C1 segment of cervical spinal cord (tissue), 14 donors: Measurements from ENCODE around the gene PMF1.
"Not testable (repeated sequence)": the region's sequence is repeated elsewhere in the genome, so short reads cannot be mapped to it uniquely, and the experiment has no call there.

ENCODE experiments used
- DNase-seq, 14 donors: peaks; one replicate each; lab custom pipeline; 2025; lab: John Stamatoyannopoulos, UW

The PMF1 gene

DNA sequence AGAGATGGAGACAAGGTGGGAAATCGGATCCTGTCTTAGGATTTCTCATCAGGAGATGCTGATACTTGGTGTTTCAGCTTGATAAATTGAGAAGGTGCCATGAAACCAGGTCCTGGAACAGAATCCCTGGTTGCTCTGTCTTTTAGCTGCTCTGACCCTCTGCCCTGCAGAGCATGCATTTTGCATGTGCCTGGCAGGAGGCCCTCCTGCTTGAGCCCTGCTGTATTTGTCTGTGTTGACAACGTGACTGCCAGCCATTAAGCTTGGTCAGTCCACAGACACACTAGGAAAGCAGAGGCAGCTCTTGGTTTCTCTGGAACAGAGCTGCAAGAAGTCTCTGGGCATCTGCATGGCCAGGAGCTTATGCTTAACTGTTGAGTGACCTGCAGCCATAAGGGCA, 16.4 kb upstream of the PMF1 start:
- DNase-seq = no peak

DNA sequence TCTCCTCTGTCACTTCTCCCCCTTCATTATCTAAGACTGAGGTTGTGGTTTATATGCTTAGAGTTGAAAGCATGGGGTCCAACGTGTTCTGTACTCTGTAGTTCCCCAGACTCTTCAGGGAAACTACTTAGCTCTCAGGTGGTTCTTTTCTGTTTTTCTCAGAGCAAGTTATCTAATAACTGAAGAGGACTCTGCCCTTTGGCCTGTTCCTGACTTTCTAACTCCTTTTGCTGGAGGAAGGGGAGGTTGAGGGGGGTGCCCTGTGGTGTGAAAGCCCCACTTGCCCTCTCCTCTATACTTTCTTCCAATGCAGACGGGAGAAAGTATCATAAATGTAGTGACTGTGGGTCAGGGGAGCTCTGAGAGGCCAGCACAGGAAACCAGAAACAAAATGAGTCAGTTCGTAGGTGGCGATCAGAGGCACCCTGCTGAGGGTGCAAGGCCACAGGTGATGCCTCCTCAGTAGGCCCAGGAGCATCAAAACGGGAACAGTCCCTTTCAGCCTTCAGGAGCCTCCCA, 13.9 kb upstream of the PMF1 start:
- DNase-seq = no peak

DNA sequence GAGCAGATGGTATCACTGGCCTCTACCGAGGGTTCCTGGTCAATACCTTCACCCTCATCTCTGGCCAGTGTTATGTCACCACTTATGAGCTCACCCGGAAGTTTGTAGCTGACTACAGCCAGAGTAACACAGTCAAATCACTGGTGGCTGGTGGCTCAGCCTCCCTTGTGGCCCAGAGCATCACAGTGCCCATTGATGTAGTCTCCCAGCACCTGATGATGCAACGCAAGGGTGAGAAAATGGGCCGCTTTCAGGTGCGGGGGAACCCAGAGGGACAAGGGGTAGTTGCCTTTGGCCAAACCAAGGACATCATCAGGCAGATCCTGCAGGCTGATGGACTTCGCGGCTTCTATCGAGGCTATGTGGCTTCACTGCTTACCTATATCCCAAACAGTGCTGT, 12.8 kb upstream of the PMF1 start:
- DNase-seq = no peak

DNA sequence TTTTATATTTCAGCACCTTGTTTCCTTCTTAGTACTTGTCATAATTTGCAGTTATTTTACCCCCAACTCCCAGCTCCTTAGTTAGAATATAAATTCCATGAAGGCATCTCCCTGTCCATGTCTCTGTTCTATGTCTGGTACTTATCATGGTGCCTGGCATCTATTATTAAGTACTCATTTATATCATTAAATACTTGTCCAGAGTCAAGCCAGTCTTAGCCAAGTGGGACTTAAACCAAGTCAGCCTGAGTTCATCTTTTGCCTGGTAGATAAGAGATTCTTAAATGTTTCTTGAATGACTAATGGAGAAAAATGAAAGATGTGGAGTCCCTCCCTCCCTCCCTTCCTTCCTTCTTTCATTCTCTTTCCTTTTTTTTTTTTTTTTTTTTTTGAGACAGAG, 9.5 kb upstream of the PMF1 start:
- DNase-seq = no peak

DNA sequence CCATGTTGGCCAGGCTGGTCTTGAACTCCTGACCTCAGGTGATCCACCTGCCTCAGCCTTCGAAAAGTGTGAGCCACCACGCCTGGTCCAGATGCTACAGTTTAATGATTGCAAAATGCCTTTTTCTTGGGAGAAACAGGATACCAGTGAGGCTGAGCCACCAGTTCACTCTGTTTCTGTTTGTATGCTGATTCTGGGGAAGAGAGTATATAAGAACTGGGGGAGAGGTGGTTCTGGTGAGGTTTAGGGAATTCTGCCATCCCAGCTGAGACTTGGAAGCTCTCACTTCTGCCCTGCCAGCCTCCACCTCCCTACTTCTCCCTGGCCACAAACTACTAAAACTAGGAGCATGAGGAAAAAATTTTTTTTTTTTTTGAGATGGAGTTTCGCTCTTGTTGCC, 8.1 kb upstream of the PMF1 start:
- DNase-seq = no peak

DNA sequence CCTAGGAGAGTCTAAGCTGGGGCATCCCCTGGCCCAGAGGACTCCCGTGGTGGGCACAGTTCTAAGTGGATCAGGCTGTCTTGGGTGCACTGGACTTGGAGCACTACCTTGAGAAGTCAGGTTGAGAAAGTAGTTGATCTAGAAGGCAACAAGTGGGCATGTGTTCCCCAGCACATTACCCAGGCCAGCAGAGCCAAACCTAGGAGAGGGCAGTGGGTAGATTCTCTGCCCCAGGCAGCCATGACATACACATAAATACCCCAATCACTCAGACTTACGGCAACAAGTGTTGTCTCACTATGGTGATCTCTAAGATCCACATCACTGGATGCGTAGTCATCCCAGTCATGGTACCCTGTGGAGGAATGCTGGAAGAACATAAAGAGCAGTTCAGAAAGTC, 1.6 kb upstream of the PMF1 start:
- no peak for DNase-seq

DNA sequence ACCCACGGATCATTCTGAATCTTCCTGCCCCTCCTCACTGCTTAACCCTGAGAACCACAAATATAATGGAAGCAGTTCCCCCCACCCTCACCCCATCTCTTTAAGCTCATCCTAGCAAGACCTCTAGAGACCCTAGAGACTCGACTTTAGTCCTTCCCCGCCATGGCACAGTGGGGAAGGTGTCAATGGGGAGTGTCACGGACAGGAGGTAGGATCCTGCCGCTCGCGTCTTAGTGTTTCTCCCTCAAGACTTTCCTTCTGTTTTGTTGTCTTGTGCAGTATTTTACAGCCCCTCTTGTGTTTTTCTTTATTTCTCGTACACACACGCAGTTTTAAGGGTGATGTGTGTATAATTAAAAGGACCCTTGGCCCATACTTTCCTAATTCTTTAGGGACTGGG, 677 bp upstream of the PMF1 start:
- no peak for DNase-seq

DNA sequence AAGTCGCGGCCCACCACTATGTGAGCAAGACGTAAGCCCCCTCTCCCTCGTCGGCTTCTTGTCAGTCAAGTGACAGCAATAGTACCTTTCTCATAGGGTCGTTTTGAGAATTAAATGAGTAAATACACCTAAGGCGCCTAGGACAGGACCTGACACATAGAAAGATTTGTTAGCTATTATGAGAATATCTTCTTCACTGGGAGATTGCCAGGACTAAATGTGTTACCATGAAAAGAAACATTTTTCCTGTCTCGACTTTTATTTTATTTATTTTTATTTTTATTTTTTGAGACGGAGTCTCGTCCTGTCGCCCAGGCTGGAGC, 798 bp downstream of the PMF1 start:
- no peak for DNase-seq

DNA sequence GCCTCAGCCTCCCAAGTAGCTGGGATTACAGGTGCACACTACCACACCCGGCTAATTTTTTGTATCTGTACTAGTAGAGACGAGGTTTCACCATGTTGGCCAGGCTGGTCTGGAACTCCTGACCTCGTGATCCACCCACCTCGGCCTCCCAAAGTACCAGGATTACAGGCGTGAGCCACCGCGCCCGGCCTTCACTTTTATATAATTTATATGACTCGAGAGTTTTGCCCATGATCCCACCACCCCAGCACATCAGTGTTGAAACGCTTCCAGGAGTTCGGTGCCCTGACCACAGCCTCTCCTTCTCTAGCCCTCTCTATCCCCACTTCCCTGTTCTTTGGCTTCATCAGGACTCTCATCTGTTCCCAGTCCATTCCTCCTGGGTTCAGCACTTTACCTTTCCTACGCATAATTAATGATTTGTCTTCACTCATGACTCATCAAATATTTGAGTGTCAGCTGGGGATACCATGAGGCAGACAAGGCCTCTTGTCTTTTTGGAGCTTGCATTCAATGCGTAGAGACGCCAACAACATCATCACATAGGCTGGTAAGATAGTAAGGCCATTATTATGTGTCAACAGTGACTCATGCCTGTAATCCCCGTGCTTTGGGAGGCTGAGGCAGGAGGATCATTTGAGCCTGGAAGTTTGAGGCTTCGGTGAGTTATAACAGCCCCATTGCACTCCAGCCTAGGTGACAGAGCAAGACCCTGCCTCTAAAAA, 1.4 kb downstream of the PMF1 start:
- DNase-seq = peak in 2 of 14 donors; percentile 12 to 18

DNA sequence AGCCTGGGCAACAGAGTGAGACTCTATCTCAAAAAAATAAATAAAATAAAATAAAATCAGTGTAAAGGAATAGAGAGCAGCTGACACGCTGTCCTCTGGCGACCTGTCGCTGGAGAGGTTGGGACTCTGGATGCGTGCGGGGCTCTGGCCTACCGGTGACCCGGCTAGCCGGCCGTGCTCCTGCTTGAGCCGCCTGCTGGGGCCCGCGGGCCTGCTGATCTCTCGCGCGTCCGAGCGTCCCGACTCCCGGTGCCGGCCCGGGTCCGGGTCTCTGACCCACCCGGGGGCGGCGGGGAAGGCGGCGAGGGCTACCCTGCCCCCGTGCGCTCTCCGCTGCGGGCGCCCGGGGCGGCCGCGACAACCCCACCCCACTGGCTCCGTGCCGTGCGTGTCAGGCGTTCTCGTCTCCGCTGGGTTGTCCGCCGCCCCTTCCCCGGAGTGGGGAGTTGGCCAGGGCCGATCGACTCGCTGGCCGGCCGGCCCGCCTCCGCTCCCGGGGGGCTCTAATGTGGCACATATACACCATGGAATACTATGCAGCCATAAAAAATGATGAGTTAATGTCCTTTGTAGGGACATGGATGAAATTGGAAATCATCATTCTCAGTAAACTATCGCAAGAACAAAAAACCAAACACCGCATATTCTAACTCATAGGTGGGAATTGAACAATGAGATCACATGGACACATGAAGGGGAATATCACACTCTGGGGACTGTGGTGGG, 3.7 kb downstream of the PMF1 start:
- not testable (repeated sequence) for DNase-seq

DNA sequence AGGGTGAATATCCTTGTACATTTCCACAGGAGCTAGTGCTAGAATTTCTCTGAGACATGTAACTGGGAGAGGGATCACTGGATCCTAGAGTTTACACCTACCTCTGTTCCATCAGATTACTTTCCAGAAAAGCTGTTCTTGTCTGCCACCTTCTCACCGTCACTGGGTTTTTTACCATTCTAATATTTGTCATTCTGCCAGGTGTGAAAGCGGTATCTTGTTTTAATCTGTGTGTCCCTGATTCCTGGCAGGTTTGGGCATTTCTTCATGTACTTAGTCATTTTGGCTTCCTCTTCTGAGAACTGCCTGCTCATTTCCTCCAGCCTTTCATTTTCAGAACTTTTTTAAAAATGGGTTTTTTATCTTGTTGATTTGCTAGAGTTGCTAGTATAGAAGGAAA, 5.1 kb downstream of the PMF1 start:
- DNase-seq = no peak

DNA sequence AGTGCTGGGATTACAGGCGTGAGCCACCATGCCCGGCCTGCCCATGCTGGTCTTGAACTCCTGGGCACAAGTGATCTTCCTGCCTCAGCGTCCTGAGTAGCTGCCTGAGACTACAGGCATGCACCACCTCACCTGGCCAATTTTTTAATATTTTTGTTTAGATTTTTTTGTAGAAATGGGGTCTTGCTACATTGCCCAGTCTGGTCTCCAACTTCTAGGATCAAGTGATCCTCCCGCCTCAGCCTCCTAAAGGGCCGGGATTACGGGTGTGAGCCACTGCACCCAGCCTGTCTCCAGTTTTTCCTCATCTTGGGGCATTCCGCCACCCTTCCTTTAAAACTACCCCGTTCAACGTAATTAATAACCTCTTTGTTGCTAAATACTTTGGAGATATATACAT, 7.4 kb downstream of the PMF1 start:
- no peak for DNase-seq

DNA sequence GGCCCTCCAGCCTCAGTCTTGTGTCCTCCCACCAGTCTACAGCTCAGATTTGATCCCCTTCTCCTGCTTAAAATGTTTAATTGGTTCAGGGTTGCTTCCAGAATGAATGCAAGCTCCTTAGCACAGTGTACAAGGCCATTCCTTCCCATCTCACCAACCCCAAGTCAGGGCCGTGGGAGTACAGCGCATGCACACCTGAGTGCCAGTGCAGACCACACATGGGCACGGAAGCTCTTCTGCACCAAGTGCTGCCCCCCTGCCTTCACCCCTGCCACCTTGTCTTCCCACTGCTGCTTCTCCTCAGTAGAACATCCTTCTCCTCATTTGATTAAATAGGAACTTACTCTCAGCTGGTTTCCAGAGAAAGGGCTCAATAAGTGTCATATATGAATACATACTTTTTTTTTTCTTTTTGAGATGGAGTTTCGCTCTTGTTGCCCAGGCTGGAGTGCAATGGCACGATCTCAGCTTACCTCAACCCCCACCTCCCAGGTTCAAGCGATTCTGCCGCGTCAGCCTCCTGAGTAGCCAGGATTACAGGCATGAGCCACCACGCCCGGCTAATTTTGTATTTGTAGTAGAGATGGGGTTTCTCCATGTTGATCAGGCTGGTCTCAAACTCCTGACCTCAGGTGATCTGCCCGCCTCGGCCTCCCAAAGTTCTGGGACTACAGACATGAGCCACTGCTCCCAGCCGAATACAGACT, 9.3 kb downstream of the PMF1 start:
- DNase-seq = no peak

DNA sequence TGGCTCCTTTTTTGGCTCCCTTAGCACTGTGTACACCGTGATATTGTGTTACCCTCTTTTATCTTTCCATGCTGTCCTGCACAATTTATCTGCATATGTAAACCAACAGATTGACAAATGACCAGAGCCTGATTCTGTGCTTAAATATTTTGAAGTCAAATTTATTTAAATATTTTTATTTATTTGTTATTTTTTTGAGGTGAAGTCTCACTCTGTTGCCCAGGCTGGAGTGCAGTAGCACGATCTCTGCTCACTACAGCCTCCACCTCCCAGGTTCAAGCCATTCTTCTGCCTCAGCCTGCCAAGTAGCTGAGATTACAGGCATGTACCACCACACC, 12.8 kb downstream of the PMF1 start:
- DNase-seq = no peak

DNA sequence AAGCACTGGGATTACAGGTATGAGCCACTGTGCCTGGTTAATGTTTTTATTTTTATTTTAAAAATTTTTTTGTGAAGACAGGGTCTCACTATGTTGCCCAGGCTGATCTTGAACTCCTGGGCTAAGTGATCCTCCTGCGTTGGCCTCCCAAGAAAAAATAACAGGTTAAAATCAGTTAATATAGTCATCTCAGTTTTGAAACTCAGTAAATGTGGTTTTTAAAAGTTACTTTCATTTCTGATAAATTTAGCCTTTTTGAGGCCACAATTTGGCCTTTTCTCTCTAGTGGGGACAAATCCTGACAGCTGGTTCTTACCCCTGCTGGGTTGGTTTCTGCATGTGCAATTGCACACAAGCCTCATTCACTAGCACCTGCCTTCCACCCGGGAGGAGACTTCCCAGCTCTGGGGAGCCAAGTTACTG, 13.3 kb downstream of the PMF1 start:
- DNase-seq = no peak

DNA sequence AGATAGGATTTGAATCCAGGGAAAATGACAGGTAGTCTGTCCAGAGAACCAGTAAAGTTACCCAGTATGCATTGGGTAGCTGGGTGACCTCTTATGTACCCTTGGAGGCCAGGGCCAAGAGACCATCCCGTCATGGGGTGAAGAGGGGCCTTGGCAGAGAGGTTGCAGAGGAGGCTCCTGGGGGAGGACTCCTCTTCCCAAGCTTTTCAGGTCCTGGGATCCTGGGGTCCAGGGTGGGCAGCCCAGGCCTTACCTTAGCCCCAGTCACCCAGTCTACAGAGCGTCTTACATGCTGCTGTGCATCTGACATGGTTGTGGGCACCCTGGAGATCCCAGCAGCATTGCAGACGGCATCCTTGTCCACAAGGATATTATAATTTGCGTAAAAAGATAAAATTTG, 14.0 kb downstream of the PMF1 start:
- no peak for DNase-seq

DNA sequence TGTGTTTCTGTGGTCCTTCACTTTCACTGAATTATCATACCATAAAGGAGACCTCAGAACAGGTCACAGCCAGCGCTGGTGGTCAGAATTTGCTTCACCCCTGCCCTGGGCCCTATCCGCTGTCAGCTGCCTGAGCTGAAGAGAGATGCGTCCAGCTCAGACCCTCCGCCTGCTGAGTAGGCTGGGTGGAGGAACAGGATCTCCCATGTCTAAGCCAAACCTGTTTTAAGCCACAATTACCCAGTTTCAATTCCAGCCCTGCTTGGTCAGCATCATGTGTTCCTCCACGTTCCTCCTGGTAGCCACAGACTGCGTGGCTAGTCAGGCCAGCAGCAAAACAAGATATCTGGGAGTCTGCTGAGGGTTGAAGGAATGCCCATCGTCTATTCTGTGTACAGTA, 15.7 kb downstream of the PMF1 start:
- DNase-seq = peak in 2 of 14 donors; percentile 22 to 36

DNA sequence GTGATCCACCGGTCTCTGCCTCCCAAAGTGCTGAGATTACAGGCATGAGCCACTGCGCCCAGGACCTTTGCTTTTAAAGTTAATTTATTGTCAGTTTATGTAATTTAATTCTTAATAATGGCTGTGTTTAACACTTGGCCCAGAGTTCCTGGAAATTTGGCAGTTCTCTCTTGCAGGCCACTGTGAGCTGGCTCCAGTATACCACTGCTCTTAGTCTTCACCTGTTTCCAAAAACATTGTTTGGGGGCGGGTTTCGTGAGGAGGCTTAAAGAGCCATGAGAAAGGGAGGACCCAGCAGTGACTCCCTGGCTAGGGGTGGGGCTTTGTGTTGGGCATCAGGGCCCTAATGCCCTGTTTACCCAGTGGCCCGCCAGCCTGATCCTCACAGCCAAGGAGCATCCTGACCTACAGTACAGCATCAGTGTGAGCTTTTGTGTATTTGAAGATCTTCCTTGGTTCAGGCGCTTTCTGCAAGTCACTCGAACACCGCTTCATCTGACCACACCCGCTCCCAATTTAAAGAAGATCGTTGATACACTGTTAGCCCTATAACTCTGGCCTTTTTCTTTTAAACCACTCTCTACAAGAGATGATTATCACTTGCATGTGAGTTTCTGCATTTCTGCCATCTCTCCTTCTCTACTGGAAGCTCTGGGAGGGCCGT, 17.1 kb downstream of the PMF1 start:
- DNase-seq = peak in 1 of 14 donors; percentile 12

DNA sequence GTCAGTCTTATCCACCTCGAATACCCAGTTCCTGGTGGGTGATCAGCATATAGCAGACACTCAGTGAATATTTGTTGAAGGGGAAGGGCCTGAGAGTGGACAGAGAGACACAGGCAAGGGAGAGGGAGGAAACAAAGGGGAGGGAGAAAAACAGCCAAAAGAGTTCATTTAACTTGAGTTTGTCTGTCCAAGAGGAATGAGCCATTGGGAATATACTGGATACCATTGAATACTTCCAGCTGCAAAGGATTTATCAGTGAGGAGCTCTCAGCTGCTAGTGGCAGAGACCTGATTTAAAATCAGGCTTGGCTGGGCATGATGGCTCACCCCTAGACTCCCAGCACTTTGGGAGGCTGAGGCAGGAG, 17.6 kb downstream of the PMF1 start:
- DNase-seq = no peak

DNA sequence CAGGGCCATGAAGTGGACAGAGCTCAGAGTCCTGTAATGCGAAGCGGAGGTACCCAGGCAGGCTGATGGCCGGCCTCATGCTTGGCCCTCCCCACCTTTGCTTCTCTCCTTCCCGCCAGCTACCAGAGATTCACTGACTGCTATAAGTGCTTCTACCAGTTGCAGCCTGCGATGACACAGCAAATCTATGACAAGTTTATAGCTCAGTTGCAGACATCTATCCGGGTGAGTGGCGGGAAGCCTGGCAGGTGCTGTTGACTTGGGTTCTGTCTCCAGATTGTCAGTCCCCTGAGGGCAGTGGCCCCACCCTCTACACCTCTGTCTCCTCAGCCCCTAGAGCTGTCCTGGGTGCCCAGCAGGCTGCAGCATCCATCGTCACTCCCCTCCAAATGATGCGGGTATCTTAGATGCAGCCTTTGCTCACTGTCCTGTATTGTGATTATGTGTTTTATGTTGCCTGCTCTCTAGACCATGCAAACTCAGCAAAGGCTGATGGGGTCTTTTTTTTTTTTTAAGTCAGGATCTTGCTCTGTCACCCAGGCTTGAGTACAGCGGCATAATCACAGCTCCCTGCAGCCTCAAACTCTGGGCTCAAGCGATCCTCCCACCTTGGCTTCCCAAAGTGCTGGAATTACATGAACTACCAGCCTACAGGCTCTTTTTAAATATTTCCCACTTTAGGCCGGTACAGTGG, 19.5 kb downstream of the PMF1 start:
- DNase-seq = no peak

DNA sequence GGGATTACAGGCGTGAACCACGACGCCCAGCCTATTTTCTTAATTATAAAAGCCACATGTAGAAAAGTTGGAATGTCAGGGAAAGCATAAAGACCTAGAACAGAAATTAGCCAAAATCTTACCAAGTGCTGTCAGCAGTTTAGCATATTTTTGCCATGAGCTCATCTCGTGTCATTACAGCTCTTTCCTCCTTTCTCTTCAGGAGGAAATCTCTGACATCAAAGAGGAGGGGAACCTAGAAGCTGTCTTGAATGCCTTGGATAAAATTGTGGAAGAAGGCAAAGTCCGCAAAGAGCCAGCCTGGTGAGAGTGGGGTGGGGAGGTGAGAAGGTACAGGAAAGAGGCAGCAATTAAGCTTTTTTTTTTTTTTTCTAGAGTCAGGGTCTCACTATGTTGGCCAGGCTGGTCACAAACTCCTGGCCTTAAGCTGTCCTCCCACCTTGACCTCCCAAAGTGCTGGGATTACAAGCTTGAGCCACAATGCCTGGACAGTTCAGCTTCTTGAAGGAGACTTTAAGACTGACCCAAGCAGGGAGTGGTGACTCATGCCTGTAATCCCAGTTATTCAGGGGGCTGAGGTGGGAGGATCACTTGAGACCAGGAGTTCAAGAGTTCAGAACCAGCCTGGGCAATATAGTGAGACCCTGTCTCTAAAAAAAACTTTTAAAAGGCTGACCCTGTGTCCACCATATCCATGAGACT, 20.8 kb downstream of the PMF1 start:
- no peak for DNase-seq
